Measurements from ENCODE around the gene SGPL1.

Gene SGPL1

DNA sequence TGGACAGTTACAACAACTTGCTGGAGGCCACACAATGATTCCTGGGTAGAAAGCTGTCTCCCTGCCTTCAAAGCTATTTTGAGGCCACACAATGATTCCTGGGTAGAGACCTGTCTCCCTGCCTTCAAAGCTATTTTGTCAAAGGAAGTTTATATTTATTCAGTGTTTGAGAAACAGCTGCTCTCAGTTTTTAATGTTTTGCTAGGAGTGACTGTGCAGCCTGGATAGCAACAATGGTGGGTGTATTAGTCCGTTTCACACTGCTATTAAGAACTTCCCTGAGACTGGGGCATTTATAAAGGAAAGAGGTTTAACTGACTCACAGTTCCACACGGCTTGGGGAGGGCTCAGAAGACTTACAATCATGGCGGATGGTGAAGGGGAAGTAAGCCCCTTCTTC is 3.9 kb upstream of the SGPL1 start:
- DNase-seq, result no peak

DNA sequence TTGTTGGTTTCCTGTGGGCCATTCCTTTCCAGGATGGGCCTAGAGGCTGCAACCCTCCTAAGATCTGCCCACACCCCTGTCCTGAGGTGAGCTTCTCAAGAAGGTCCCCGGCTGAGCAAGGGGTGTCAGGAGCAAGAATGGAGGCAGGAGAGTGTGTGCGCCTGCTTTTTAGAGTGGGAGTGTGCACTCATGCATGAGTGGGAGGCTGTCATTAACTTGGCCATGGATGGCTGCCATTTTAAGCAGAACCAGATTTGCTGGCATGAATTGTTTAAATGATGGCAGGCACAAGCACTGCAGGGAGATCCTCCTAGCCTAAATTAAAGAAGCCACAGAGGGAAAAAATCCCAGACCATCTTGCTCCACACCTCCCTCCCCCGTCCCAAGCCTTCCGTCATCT is 2.9 kb upstream of the SGPL1 start:
- no peak for DNase-seq

DNA sequence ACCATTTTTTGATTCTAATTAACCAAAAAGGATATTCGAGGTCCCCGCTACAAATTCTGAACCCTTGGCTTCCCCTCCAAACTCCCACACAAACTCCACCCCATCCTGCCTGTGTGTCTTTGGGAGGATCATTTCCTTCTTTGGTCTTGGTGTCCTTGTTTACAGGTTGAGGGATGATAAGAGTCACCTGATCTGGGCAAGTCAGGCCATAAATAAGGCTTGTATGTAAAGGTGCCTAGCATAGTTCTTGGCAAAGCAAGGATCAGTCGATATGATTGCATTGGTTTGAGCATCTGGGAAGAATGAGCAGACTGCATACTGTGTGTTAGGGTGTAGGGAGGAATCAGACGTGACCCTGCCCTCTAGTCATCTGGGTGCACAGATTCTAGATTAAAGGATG is 1.6 kb upstream of the SGPL1 start:
- DNase-seq, result no peak

DNA sequence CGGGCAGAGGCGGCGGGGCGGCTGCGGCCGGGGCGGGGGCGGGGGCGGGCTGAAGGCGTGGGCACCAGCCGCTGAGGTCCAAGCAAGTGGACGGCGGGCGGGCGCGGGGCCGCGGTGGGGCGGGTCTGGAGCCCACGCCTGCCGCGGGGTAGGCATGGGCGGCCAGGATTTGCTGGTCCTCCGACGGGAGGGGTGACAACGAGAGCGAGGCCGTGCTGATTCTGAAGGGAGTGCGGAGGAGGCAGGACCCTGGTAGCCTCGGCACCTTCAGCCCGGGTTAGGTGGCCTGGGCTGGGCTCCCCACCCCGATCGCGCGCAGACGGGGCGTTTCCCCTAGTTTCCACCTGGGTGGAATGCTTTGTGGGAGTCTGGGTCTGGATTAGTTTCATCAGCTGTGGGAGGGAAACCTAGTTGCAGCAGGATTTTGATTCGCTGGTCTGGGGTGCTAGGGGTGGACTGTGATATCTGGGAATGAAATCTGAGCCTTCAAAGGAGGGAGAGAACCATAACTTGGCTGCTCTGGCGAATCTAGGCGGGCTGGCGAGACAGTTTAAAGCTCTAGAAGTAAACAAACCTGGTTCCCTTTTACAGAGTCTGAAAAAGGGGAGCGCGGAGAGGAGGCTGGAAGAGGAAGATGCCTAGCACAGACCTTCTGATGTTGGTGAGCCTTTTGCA is 609 bp downstream of the SGPL1 start:
- peak; percentile 37 for DNase-seq

DNA sequence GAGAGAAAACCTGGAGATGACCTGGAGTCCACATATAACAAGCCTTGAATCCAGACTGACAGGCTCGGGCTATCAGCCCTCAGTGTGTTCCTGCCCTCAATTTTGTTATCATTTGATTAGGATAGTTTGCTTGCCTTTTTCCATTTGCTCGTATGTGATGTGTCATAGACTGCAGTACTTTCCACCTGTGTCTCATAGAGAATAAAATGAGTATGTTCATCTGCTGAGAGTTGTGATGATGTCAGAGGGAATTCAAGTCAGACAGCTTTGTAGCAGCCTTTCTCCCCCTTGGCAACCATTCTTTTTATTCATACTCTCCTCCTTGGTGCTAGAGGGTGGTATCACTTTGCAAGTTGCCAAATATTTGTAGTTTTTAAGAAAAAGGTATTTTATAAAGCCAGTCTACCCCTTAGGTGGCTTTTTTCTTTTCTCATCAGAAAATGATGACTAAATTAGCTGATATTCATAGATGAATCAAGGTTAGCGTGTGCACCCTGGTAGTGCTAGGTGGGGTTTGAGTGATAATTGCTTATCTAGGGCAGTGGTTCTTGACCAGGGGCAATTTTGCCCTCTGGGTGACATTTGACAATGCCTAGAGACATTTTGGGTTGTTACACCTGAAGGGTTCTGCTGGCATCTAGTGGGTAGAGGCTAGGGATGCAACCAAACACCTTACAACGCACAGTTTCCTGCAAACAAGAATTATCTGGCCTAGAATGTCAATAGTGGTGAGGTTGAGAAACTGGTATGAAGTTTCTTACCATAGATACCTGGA is 5.4 kb downstream of the SGPL1 start:
- DNase-seq, result no peak

DNA sequence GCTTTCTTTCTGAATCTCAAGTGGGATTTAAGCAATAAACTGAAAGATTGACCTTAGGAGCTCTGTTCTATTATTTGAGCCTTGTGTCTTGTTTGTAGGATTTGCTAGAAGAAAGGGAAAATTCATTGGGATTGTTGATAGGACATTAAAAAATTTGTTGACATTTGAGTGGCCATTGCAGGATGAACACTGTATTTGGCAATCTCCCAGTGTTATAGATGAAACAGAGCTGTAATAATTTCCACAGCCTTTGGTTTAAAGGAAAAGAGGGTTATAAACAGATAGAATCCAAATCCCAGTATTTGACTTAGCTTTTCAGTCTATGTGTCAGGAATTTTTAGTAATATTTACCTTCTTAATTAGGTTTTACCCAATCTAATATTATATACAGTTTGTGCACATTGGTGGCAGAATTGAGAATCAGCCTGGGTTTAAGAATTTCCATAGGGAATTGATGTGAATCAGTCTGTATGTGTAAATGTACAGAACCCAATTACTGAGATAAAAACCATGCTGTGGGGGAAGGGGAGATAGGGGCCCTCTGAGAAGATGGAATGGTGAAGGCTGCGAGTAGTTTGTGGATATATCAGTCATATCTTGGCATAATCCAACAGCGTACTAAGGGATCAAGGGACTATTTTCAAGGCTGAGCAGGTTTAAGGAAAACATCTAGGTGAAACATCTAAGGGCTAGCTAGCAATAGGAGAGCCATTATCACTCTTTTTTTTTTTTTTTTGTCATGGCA is 6.5 kb downstream of the SGPL1 start:
- no peak for DNase-seq

DNA sequence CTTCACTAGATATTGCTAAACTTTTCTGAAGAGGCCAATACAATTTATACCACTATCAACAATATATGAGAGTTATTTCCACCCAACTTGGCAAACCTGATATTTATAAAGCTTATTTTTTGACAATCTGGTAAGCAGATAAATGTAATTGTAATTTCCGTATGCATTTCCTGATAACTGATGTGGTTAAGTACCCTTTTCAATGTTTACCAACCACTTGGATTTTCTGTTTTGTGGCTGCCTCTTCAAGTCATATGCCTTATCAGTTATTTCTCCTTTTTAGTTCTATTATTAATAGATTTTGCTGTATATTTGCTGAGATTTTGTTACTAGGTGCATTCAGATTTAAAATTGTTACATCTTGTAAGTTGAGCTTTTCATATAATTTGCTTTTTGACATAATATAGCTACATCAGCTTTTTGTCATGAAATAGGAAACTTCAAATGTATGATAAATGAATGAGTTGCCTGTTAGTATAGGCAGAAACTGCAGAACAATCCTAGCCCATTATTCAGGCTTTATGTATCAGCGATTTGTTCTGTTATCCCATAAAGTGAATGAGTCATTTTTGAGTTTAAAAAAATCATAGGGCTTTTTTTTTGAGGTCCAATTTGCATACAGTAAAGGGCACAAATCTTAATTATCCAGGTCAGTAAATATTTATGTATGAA is 11.5 kb downstream of the SGPL1 start:
- no peak for DNase-seq

DNA sequence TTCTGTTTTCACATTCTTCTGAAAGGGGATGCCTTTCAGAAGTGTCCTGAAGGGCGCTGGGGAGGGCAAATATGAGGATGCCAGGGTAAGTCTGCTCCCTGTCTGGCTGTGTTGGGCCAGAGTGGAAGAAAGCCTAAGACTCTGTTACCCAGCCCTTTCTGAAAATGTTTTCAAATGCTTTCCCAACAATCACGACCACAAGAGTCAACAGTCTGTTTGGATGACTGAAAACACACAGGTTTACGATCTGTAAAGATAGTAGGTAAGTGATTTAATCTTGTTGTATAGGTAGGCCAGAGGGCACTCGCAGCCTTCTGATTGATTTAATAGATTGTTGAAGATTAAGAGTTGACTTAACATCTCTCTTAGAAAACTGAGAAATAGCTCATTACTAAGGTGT is 13.2 kb downstream of the SGPL1 start:
- no peak for DNase-seq

DNA sequence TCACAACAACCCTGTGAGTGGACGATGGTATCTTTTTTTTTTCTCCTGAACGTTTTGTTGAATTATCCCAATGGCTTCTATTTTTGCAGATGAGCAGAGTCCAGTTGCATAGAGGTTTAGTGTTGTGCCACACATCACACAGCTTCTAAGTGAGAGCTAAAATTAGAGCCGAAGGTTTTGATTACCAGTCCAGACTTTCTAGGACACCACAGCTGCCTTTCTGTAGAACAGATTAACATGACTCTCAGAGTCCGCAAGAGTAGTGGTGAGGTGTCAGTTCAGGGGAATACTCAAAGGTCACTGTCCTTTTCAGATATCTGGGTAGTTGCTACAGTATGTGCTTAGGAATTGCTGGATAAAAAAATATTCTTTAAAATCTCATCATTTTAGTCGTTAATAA is 13.8 kb downstream of the SGPL1 start:
- no peak for DNase-seq

DNA sequence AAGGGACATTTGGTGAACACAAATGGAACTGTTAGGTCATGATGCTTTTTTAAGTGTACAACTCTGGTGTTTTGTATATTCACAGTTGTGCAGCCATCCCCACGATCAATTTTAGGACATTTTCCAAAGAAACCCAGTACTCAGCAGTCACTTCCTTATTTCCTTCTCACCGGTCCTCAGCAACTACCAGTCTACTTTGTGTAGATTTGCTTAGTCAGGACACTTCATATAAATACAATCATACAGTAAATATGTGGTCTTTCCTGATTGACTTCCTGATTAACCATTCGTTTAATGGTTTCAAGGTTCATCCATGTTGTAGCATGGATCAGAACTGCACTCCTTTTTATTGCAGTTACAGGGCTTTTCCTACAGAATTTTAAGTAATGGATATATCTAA is 14.4 kb downstream of the SGPL1 start:
- no peak for DNase-seq

DNA sequence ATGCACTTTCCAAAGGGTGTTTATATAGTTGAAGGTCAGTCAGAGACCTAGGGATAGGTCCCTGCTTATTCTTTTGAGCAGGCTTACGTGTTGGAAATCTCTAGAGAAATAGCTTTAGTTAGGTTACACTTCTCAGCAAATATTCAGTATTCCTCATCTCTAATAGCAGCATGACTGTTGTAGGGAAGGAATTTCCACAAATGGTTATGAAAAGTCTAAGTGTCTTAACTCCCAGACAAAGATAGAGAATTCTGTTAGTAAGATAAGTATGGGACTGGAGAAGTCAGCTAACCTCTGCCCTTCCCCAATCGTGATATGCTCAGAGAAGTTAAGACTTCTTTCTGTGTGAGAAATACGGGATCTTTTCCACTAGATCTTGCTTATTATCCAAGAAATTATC is 16.5 kb downstream of the SGPL1 start:
- DNase-seq, result no peak

DNA sequence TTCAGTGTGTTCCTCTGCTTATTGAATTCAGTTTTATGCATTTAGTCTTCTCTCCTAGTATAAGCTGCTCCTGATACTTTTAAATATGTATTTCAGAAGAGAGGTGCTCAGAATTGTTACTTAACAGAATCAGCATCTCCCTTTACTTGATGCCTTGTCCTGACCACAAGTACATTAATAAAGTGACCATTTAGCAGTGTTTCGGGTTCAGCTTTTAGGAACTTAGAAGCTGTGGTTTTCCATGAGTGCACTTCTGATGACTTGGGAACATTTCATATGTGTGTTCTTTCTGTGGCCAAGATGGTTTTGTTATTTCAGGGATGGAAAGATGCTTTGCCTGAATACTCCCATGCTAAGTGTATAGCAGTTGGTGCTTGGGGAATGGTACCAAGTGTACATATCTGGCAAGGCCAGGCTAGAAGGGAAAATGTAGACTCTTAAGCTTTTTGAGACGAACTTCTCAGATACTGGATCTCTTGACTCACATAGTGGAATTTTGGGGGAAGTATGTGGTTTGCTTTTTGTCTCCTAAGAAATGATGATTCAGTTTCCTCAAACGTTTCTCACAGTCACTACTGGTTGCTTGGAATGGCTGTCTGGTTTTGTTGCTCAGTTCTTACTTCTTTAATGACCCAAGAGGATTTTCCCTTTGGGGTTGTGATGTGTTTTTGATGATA is 17.2 kb downstream of the SGPL1 start:
- DNase-seq, result no peak

DNA sequence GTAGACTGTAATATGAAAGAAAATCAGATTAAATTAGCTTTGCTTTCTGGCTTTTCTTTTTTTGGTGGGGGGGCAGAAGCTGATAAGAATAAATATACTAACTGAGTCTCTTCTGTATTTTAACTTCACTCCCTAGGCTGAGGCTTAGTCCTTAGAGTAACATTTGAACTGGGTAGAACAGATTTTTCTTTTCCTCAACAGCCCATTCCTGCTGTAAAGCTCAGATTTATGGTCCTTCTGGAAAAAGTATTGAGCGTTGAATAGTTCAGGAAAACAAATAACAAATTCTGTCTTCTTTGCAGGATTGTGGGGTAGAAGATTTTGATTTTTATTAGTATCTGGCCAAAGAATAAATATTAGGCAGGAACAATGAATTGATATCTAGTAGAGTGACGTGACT is 17.9 kb downstream of the SGPL1 start:
- no peak for DNase-seq

DNA sequence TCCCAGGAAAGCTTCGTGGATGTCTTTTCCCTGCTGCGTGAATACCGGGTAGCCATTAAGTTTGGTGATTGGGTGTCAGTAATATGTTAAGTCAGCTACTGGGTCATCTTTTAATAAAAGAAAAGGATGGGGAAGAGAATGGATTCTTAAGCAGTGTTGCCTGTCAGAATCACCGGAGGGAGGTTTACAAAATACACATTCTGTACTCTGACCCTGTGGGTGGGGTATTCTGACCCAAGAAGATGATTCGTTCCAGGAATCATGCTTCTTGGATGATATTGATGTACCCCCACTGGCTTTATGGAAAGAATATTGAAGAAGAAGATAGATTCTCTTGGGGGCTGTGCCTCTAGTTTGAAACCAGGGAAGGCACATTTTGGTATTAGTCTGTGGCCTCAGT is 18.3 kb downstream of the SGPL1 start:
- no peak for DNase-seq

DNA sequence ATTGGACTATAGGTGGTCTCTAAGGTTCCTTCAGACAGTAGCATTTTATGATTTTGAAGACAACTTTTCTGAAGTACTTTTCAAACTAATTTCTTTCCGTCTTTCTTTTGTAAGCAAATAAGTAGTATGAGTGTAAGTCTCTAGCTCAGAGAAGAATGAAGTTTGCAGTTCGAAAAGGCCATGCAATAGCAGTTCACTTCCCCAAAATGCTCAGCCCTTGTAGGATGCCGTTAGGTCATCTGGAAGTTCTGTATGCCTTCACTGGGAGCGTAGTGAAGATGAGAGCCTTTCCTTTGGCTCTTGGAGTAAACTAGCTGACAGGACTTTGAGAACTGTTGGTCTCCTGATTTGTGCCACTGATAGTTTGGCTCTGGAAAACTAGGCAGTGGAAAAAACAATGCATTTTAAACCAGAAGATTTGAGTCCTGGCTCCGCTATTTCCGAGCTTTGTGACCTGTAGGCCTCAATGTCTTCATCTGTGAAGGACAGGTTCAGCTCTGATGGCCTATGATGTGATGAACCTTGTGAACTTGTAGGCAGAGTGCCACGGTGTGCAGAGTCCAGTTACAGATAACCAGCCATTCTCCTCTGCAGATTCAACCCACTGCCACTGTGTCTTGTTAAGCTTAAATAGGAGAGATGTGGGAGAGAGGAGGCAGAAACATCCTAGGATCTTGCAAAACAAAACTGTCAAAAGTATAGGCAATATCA is 18.8 kb downstream of the SGPL1 start:
- DNase-seq, result no peak

DNA sequence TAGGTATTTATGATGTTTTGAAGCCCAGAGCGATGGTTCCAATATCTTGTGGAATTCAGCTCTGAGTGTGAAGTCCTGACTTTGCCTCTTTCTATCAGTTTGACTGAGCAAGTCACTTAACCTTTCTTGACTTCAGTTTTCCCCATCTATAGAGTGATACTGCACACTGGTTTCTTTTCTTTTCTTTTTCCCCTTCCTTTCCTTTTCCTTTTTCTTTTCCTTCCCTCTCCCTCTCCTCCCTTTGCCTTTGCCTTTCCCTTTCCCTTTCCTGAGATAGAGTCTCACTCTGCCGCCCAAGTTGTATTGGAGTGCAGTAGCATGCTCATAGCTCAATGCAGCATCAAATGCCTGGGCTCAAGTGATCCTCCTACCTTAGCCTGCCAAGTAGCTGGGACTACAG is 20.6 kb downstream of the SGPL1 start:
- no peak for DNase-seq

DNA sequence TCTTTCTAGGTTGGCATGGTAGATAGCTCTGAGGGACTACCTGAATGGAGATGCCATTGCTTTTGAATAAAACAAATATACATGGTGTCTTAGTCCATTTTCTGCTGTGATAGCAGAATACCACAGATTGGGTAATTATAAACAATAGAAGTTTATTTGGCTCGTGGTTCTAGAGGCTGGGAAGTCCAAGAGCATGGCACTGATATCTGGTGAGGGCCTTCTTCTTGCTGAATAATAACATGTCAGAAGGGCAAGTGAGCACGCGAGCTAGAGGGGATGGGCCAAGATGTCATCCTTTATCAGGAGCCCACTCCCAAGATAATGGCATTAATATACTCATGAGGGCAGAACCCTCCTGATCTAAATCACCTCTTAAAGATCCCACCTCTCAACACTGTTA is 21.9 kb downstream of the SGPL1 start:
- no peak for DNase-seq

DNA sequence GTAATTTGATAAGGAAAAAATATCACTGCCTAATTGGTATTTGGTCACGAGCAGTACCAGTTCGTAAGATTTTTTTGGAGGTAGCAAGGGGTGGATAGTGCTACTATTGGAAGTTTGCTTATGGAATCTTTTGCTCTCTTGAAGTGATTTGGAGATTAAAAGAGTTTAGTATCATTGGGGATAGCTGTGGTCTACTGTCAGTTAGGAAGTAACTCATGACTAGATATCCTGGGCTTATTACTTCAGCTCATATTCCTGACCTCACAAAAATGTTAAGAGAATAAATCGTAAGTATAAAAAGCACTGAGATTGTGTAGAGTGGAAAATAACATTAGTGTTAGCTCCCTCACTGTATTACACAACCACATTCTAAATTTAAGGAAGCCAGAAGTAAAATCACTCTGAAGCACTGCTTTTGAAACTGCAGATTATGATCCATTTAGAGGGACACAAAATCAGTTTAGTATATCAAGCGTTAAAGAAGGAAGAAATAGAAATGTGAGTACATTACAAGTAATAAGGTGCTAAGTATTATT is 22.6 kb downstream of the SGPL1 start:
- no peak for DNase-seq

DNA sequence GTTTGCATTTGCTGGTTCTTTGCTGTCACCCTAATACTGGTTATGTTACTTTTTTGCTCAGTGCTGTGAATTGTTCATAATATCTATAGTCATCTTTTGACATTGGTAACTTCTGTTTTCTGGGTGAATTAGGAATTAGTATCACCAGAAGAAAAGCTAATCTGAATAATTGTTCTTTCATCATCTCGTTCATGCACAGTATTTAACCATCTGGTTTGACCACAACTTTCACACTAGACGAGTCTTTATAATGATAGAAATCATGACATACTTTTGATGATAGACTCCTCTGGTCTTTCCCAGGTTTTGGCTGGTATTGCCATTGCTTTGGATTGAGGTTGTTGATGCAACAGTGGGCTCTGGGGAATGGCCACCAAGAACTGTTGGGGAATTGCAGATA is 25.1 kb downstream of the SGPL1 start:
- DNase-seq, result no peak

DNA sequence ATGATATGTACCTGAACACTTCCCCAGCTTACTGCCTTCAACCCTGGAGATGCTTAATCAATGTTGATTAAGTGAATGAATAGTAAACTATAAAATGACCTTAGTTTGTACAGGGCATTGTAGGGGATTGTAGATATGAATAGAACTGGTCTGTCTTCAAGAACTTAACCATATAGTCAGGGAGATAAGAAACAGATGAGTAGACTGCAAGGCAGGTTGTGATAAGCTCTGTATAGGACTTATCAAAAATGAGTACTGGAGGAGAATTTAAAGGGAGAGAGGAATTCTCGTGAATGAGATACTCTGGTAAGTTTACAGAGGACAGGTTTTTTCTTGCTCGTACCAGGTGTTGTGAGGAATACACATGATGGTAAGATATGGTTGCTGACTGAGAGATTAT is 27.6 kb downstream of the SGPL1 start:
- DNase-seq, result no peak

DNA sequence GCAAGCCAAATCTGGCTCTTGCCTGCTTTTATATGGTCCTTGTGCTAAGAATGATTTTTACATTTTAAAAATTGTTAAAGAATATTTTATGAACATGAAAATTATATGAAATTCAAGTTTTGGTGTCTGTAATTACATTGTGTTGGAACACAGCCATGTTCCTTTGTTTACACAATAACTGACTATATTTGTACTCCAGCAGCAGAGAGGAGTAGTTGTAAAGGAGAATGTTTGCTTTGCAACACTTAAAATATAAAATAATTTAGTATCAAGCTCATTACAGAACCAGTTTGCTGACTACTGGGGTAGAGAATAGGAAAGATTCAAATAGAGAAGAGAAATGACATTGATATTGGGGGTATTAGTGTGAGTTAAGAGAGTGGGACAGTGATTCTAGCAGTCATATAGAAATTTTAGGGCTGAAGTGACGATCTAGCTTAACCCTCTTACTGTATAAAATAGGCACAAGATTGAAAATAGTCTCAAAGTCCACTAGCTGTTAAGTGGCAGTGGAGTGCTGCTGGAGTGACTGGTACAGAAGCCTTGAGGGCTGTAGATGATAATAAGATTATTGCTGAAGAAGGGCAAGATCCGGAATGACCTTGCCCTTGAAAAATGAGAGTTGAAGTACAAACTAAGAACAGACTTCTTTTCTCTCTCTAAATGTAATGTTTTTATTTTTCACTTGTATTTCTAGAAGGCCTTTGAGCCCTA is 28.2 kb downstream of the SGPL1 start:
- no peak for DNase-seq

Measured in midbrain (tissue), 1 donor.